NCI-H1417 (cell line): ENCODE data around the gene FAM163A.

Experiments
- DNase-seq, 3 experiments: peaks; one replicate each; lab custom pipeline; 2025; lab: John Stamatoyannopoulos, UW

The FAM163A gene

DNA sequence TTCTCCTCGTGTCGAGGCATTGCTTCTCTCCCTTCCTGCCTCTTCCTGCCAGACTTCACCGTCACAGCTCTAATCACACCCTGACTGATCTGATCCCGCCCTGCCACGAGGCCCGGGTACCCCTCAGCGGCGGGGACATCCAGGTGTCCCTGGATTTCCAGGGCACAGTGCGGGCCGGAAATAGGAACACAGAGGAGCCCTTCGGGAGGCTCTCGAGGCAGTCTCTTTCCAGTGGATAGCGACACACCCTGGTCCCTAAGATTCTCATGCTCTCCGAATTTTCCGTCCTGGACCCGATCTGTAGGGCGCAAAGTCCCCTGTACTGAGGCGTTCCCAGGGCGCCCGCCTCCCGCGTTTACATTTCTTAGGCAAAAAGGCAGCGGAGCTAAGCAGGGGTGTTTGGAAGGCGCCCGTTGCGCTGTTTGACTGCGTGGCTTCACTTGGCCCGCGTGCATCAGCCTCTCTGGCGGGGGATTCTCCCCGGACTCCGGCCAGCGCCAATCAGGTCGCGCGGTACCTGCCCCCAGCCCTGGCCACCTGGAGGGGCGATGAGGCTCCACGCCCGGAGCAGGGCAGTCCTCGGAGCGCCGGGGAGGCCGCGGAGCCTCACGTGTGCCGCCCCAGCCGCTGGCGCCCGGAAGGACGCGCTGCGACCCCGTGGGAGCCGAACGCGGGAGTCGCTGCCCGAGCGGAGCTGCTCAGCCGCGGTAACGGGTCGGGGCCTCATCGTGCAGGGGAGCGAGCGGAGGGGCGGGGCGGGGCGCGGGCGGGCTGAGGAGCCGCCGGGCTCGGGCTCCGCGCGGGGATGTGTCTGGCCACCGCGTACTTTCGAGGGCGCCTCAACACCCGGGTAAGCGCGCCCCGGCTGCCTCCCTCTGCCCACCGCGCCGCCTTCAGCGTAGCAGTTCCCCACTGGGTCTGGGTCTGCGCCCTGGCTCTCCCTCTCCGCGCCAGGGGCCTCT is at the start of gene FAM163A:
FAM163A (plus strand) TSS at position 575 of the 962 bp plus-strand sequence. CDS start 69,807 bp downstream, outside the sequence.
- DNase-seq, result peak in 2 of 3 experiments; percentile 71 to 74

DNA sequence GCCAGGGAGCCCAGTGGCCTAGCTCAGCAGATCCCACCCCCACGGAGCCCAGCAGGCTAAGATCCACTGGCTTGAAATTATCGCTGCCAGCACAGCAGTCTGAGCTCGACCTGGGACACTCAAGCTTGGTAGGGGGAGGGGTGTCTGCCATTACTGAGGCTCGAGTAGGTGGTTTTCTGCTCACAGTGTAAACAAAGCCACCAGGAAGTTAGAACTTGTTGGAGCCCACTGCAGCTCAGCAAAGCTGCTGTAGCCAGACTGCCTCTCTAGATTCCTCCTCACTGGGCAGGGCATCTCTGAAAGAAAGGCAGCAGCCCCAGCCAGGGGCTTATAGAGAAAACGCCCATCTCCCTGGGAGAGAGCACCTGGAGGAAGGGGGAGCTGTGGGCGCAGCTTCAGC is 48.6 kb upstream of the FAM163A start:
- peak in 1 of 3 experiments; percentile 9 for DNase-seq

DNA sequence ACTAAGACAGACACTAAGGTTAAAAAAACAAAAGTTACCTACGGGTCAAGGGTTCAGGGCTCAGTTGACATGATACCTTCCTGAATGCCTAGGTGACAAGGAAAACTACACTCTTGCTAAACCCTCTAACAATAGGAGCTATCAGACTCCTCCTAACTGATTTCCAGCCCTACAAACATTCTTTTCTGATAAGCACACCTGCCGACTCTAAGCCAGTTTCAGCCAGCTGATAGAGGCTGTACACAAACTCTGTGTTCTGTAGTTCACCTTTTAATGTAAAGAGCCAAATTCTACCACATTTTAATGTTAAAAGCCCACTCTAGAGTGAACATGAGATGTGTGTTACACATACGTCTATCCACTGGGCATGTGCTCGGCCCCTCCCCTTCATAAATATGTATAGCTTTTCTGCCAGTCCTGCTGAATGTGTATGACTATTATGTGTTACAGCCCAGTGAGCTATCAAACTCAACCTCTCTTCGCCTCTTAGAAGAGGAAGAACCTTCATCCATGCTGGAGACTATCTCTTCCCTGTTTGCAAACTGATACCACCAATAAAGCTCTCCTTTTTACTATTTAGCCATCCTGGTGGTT is 40.0 kb upstream of the FAM163A start:
- DNase-seq, result no peak

DNA sequence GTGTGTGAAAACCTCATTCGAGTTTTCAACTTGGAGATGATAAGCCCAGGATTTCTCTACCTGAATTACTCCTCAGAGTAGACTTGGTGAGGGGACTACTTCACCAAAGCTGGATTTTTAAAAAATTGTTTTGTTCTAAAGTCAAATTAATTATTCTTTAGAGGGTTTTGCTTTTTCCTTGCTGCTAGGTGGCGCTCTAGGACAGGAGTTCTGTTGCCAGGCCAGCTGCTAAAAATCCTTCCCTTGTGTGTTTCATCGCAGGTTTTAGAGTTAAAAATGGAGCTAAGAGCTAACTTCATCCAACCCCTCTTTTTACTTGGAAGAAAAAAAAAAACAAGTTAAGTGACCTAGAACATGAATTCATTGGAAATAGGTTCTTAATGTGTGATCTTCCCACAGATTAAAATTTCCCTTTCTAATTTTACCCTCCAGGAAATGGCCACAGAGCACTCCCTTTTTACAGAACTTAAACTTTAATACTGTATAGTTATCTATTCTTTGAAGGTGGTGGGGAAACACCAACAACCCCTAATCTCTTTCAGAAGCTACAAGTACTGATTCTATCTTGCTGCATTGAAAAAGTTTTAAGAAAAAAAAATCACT is 36.7 kb upstream of the FAM163A start:
- DNase-seq, result peak; percentile 27 to 88 (median 81)

DNA sequence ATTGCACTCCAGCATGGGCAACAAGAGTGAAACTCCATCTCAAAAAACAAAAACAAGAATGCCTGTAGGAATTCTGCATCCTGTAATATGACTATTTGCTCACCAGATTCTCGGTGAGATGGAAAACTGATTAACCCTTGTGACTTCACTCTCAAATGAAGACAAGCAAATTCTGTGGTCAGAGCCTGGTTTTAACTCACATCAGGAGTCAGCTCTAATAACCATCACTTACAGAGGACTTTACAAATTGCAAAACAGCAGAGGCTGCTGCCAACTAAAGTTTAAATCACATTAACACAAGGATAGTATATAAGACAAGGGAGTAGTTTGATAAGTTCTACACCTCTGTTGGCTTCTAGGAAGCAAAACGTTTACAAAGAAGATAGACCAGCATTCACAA is 35.7 kb upstream of the FAM163A start:
- DNase-seq, result no peak

DNA sequence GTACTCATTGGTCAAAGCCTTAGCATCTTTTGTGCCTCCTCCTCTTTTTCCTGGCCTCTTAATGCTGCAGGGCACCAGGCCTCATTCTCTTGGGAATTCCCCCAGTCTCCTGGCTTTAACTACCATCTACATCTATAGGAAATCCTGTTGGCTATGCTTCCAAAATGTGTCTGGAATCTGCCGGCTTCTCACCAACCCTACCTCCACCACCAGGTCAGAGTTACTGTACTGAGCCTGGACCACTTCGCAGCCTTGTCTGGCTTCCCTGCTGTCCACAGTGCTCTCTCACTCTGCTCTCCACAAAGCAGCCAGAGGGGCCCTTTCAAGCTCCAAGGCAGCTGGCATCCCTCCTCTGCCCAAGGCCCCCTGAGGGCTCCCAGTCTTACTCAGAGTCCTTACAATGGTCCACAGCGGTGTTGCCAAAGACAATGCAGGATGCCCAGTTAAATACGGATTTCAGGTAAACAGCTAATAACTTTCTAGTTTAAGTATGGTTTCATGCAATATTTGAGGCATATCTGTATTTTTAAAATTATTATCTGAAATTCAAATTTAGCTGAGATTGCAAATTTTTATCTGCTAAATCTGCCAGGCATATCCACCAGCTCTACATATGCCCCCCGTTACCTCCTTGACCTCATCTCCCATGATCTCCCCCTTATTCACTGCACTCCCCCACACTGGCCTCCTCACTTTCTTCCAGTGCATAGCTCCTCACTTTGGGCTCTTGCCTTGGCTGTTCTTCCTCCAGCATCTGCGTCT is 34.5 kb upstream of the FAM163A start:
- DNase-seq, result no peak

DNA sequence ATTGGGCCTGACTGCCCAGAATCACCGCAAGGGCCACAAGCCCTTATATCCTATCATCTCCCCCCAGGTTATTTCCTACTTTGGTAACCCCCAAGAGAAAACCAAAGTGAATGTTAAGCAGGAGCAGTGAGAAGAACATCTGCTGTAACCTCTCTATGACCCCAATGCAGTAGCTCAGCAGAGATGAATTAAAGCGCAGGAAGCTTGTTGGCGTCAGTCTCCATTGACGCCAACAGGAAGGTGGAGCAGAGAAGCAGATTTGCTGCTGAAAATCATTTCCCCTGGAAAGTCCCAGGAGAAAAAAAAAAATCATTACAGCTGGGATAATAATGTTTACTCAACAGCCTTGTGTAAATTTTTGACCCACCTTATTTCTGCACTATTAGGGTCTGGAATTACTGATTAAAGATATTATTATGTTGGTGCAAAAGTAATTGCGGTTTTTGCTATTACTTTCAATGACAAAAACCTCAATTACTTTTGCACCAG is 33.2 kb upstream of the FAM163A start:
- peak in 1 of 3 experiments; percentile 34 for DNase-seq

DNA sequence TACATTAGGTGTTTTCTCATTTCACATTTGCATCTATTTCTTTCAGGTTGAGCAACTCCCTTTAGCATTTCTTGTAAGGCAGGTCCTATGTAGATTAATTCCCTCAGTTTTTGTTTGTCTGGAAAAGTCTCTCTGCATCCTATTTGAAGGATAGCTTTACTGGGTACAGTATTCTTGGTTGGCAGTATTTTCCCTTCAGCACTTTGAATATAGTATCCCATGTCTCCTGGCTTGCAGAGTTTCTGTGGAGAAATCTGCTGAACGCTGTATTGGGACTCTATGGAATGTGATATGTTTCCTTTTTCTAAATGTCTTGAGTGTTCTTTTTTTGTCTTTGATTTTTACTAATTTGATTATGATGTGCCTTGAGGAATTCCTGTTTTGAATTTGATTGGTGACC is 28.9 kb upstream of the FAM163A start:
- no peak for DNase-seq

DNA sequence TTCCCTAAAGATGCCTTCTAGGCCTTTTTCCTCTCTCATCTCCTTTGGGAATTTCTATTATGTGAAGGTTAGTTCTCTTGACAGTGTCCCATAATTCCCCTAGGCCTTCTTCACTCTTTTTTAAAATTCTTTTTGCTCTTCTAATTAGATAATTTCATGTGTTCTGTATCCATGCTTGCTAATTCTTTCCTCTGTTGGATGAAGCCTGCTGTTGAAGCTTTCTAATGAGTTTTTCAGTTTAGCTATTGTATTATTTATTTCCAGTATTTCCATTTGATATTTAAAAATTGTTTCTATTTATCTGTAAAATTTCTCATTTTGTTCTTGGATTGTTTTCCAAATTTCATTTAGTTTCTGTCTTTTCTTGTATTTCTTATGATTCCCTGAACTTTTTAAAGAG is 28.5 kb upstream of the FAM163A start:
- DNase-seq, result no peak

DNA sequence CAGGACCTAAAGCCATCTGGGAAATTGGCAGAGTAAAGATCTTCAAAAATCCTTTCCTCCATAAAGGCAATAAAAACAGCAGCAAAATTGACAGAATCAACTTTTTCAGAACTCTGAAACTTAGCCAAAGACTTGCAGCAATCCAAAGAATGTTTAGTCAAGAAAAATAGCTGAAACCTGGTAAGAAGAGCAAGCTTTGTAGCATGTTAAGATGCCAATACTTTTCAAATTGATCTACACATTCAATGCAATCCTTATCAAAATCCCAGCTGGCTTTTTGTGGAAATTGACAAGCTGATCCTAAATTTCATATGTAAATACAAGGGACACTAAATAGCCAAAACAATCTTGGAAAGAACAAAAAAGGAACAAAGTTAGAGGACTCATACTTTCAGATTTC is 23.8 kb upstream of the FAM163A start:
- no peak for DNase-seq

DNA sequence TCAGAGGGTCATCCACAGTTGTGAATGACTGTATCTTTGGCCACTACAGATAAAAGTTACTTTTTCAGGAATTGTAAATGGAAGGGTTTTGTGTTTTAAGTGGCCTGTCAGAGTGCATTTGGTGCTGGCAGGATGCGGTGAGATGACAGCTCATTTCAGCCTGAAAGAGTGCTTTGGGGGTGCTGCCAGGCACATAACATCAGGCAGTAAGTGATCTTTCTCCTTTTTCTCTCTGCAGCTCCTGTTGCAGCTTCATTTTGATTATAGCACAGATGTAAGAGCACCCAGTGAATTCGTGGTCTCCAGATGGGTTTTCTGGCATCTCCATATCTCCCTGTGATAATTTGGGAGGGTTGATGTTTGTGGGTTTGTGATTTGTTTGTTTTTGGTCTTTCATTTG is 14.8 kb upstream of the FAM163A start:
- DNase-seq, result no peak

DNA sequence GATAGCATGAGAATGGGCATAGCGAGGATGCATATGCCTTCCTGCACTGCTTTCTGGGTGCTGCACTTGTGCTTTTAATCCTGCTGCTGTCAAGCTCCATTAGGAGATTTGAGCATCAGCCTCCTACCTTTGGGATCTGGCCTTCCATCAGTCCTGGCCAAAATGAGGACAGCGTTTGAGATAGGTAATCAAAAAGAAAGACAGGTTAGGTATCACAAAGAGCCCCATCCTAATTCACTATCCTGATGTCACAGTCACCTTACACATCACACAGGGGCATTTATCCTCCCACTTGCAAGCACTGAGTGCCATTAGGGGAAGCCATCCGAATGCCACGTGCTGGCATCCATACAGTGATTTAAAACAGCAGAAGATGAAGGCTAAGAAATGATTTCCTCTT is 13.2 kb upstream of the FAM163A start:
- DNase-seq, result no peak

DNA sequence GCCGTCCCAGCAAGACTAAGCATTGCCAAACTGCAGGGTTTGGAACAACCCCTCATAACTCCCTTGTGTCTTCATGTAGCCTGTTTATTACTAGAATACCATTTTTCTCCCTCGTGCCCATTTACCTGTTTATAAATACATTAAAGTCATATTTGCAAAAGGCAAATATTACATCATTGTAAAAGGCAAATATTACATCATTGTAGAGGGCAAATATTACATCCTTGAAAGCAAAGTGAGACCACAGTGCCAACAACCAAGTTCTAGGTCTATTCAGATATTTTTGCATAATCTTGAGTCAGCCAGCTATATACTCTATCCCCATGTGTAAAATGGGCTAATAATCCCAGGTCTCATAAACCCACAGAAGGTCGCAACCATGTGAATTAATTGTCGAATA is 11.4 kb upstream of the FAM163A start:
- DNase-seq, result no peak

DNA sequence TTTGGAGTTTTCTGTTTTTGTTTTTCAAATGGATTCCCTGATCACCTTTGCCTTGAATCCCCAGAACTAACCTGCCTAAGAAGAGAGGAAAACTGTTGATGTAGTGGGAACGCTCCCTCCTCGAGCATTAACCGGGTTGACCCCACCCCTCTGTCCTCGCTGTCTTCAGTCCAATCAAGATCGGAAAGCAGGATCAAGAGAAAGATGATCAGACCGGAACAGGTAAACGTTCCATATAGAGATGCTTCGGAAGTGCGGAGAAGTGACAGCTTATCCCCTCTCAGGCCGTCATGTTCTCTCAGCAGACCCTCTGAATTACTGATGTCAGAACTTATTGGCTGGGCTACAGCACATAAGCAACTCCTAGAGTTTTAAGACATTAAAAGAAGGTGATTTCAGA is 800 bp upstream of the FAM163A start:
- no peak for DNase-seq

DNA sequence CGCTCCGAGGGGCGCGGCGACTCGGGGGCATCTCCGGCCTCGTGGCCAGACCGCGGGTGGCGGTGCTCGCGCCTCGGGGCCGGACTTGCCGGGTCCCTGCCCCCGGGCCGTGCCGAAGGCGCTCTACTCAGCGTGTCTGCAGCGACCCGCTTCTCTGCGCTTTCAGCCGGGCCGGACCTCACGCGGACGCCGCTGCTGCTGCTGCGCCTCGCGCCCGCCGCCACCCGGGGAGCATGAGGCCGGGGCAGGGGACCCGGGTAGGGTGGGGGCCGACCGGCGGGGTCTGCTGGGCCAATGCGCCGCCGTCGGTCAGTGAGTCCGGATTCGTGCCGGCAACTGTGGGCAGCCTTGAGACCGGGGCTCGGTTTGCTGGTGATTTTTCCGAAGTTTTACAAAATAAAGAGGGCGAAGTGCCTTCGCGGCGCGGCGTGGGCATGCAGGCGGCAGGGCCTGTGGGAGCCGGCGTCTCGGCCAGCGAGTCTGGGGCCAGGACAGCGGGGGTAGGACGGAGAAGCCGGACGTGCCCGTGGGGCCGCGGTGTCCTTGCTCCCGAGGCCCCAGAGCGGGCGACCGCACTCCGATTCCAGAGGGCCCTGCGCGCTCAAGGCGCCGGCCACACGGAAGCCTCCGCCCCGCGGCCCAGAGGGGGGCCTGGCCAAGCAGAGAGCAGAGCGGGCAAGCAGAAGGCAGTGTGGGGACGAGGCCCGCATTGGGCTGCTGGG is 749 bp downstream of the FAM163A start:
- DNase-seq, result peak in 2 of 3 experiments; percentile 59 to 67

DNA sequence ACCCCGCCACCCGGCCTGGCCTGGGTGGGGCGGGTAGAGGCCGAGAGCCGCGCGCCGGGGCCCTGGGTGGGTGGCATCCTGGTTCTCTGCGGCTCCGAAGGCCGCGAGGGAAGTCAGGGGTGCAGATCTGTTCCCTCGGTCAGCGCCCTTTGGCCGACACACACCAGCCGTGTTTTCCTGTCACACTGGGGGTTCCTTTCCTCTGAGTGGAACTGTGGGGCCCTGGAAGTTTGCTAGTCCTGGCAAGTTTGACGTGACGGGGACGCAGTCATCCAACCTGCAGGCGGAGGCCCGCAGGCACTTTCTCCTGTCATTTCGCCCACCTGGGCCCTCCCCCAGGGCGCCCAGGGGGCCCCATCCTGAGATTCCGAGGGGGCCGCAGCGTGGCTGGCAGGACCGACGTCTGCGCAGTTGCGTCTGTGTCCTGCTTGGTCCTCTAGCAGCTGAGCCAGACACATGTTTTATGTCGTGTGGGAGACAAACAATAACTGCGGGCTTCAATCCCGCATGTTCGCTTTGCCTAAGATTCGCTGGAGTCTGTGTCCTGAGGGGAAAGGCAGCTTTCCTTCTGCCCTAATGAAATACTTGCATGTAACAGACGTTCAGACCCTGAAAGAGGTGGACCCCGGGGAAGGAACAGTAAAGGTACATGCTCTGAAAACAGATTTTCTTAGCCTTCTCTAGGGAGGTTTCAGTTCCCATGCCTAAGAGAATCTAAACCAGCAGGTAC is 1.5 kb downstream of the FAM163A start:
- DNase-seq, result no peak

DNA sequence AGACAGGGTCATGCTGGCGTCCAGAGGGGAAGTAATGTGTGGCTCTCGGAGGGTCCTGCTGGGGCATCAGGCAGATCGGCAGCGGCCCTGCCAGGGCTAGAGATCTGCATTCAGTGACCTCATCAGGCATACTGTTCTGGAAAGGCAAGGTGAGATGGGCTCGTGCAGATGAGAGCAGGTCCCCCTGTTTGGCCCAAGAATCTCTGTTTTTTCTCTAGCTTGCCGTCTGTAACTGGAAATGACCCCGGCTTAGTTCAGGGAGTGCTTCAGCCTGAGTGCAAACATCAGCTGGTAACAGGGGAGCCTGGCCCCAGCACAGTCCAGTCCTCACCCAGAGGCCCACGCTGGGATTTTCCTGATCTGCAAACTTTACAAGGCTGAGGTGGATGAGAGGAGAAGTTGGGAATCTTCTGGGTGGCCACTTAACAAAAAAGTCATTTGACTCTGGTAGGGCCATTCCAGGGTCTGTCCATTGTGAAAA is 2.1 kb downstream of the FAM163A start:
- DNase-seq, result no peak

DNA sequence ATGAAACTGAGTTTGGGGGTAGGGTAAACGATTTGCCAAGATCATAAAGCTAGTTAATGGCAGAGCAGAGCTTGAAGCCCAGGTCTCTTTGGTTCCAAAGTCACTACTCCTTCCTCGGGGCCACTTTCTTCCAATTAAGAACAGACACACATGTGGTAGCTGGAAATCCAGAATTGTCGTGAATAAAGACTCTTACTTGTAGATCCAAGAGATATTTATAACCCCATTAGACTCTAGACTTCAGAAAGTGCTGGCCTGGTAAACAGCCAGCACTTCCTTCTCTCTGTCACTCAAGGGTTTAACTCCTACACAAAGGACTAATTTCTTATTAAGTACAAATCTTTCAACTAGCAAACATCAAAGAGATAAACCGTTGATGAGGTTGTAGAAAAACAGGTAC is 2.7 kb downstream of the FAM163A start:
- DNase-seq, result no peak

DNA sequence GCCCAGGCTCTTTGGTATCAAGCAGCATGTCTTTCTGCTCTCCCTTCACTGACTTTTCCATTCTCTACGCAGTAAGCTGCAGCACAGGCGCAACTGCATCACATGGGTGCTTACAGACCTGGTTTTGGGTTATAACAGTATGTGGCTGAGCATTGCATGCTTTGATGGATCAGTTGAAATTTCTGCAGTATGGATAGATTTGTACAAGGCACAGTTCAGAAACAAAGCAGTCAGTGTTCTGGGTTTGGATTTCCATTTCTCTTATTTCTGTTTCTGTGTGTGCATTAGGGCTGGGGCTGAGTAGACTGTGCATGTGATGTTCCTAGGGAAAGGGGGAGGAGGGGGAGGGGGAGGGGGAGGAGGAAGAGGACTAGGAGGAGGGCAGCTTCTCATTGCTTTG is 4.5 kb downstream of the FAM163A start:
- no peak for DNase-seq

DNA sequence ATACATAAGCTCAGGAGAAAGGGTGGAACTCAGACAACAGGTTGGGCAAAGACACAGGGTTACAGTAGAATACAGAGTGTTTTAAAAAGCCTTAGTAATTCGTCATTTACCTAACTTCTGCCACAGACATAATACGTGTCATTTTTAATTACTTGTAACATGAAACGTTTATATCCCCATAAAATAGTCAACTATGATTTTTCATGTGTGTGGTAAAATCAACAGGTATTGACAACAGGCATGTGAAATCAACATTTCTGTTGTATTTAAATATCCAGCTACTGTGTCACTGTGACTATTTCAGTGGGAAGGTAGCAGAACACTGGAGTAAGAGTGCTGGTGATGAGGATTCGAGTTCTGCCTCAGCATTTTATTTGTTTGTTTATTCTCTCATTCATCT is 5.7 kb downstream of the FAM163A start:
- DNase-seq, result no peak
